Gastroesophageal sphincter (tissue), 3 donors: ENCODE measurements around the gene TMEM176B.

Source experiments
- EP300 ChIP-seq: sonication (generic); formaldehyde crosslinking; IDR thresholded peaks from one replicate; pipeline ENCODE4 v1.6.1; 2017; ENCODE audit warnings: antibody characterized with exemption, mild to moderate bottlenecking
- POLR2A ChIP-seq, 2 donors: fragments of 450-650 bp; IDR thresholded peaks; one replicate each; pipeline ENCODE4 v1.6.1; 2017; ENCODE audit warnings: antibody characterized with exemption in 2 of 2, mild to moderate bottlenecking in 2 of 2, moderate library complexity in 1 of 2
- POLR2AphosphoS5 ChIP-seq: sonication (generic); formaldehyde crosslinking; IDR thresholded peaks from one replicate; pipeline ENCODE4 v1.6.1; 2017; ENCODE audit warnings: antibody characterized with exemption
- TF ChIP-seq, protein P1 (sequence below), 4 experiments: fragments of 200-600 bp in 2 of 4; fragments of 450-650 bp in 2 of 4; sonication (generic) in 1 of 4; IDR thresholded peaks; one replicate each; pipeline ENCODE4 v1.5.1; 2017 to 2019; ENCODE audit warnings: antibody characterized with exemption in 4 of 4, mild to moderate bottlenecking in 2 of 4, moderate library complexity in 2 of 4

DNA sequence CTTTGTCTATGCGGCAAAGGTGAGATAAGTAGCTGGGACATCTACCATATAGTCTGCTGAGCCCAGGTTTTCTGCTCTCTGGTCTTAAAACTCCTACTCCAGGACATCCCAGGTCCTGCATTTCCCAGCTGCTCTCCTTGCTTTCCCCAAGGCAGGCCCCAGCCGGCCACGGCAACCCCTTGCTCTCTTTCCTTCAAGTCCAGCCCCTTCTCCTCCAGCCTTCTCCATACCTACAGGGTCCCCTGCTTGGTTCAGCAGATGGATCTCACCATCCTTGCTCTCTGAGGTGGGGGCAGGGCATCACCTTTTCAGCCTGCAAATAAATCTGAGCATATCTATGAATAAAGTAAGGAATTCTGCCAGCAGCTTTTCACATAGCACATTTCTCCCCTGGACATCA lies 54.3 kb downstream of the TMEM176B start:
- TF ChIP-seq POLR2A (IDR thresholded peaks at IDR 0.05) (no peak), EP300 (no peak), POLR2AphosphoS5 (no peak)
- TF ChIP-seq, protein P1, sequence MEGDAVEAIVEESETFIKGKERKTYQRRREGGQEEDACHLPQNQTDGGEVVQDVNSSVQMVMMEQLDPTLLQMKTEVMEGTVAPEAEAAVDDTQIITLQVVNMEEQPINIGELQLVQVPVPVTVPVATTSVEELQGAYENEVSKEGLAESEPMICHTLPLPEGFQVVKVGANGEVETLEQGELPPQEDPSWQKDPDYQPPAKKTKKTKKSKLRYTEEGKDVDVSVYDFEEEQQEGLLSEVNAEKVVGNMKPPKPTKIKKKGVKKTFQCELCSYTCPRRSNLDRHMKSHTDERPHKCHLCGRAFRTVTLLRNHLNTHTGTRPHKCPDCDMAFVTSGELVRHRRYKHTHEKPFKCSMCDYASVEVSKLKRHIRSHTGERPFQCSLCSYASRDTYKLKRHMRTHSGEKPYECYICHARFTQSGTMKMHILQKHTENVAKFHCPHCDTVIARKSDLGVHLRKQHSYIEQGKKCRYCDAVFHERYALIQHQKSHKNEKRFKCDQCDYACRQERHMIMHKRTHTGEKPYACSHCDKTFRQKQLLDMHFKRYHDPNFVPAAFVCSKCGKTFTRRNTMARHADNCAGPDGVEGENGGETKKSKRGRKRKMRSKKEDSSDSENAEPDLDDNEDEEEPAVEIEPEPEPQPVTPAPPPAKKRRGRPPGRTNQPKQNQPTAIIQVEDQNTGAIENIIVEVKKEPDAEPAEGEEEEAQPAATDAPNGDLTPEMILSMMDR (IDR thresholded peaks at IDR 0.05) = no peak
